Vagina (tissue), 2 donors: ENCODE data around the gene CRACR2B. TPM values are rescaled to one million over a fixed set of nuclear protein-coding genes. Genes with fewer than 3 reads are reported as not detected.

Source experiments
- DNase-seq, 2 donors: peaks; one replicate each; pipeline ENCODE4 v3.0.0-alpha.2; 2017; ENCODE audit errors: extremely low spot score in 2 of 2
- H3K27ac ChIP-seq: fragments of 200-600 bp; sonication (generic); one replicate; pipeline ENCODE4 v1.5.1; 2019
- H3K27me3 ChIP-seq: fragments of 200-600 bp; sonication (generic); one replicate; pipeline ENCODE4 v1.5.1; 2019
- H3K36me3 ChIP-seq, 2 donors: fragments of 200-600 bp; sonication (generic); one replicate each; pipeline ENCODE4 v1.5.1; 2017 to 2019
- H3K4me1 ChIP-seq: fragments of 200-600 bp; sonication (generic); one replicate; pipeline ENCODE4 v1.5.1; 2019
- H3K4me3 ChIP-seq, 2 donors: fragments of 200-600 bp; sonication (generic); 1 replicate in 1 of 2; 2 replicates in 1 of 2; pipeline ENCODE4 v1.5.1; 2016 to 2019
- H3K9me3 ChIP-seq: fragments of 200-600 bp; sonication (generic); one replicate; pipeline ENCODE4 v1.5.1; 2019
- POLR2A ChIP-seq, 2 donors: fragments of 450-650 bp; IDR thresholded peaks; one replicate each; pipeline ENCODE4 v1.6.1; 2017; ENCODE audit warnings: antibody characterized with exemption in 2 of 2, mild to moderate bottlenecking in 2 of 2, moderate library complexity in 2 of 2
- POLR2AphosphoS5 ChIP-seq, 2 donors: sonication (generic); formaldehyde crosslinking; IDR thresholded peaks; one replicate each; pipeline ENCODE4 v1.9.0; 2017; ENCODE audit warnings: antibody characterized with exemption in 2 of 2, mild to moderate bottlenecking in 2 of 2, low read depth in 1 of 2; ENCODE audit not compliant: insufficient read depth in 1 of 2
- intact Hi-C: fragments of 100-400 bp; cut with DNase I; formaldehyde crosslinking; loops from one replicate; pipeline ENCODE4 v1.15.1; 2023
- total RNA-seq: library from RNA; depleted of rRNA; stranded (reverse); fragments of >200 nt; gene quantifications from one replicate; pipeline ENCODE4 v1.2.3, GENCODE V29; 2016
- TF ChIP-seq, protein P1 (sequence below), 3 experiments: fragments of 450-650 bp in 2 of 3; fragments of 200-600 bp in 1 of 3; sonication (generic) in 1 of 3; IDR thresholded peaks; one replicate each; pipeline ENCODE4 v1.5.1; 2017 to 2019; ENCODE audit warnings: antibody characterized with exemption in 3 of 3, mild to moderate bottlenecking in 2 of 3, moderate library complexity in 2 of 3

The CRACR2B gene
- total RNA-seq, 1 donor from 2014 or later = 4.9 TPM

DNA sequence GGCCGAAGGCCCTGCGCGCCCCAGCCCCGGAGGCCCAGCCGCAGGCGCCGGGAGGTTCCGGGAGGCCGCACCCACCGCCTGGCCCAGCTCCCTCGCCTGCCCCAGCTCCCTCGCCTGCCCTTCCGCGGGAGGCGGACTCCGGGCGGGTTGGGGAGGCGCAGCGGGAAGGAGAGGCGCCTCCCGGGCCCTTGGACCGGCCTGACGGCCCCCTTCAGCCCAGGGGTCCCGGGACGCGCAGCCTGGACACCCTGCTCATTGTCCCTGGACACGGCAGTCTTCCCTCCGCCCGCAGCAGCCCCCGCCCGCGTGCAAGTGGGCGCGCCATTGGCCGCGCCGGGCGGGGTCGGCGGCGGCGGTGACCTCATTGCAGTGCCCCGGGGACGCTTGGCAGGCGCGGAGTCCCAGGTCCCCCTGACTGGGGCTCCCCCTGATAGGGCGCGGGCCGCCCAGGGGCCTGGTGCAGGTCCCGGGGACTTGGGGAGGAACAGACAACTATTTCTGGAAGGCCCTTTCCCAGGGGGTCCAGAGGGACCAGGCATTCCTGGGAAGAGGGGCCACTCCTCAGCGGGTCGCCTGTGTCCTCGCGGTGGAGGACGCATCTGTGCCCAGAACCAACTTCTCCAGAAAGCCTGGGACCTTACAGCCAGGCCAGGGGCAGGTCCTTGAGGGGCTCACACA is 5.5 kb downstream of the CRACR2B start:
- no peak for TF ChIP-seq POLR2A (IDR thresholded peaks at IDR 0.05)
- TF ChIP-seq, protein P1, sequence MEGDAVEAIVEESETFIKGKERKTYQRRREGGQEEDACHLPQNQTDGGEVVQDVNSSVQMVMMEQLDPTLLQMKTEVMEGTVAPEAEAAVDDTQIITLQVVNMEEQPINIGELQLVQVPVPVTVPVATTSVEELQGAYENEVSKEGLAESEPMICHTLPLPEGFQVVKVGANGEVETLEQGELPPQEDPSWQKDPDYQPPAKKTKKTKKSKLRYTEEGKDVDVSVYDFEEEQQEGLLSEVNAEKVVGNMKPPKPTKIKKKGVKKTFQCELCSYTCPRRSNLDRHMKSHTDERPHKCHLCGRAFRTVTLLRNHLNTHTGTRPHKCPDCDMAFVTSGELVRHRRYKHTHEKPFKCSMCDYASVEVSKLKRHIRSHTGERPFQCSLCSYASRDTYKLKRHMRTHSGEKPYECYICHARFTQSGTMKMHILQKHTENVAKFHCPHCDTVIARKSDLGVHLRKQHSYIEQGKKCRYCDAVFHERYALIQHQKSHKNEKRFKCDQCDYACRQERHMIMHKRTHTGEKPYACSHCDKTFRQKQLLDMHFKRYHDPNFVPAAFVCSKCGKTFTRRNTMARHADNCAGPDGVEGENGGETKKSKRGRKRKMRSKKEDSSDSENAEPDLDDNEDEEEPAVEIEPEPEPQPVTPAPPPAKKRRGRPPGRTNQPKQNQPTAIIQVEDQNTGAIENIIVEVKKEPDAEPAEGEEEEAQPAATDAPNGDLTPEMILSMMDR (IDR thresholded peaks at IDR 0.05) = peak in 1 of 3 experiments; percentile 12
- peak in 1 of 2 donors; percentile 42 for TF ChIP-seq POLR2AphosphoS5 (IDR thresholded peaks at IDR 0.05; ENCODE audit: insufficient read depth in 1 of 2, low read depth in 1 of 2)
- peak overlapping the region; percentile 88 for H3K27ac ChIP-seq
- no peaks in the 10 kb centered on the region for H3K9me3 ChIP-seq
- H3K4me3 ChIP-seq = peak overlapping the region; percentile 66 to 94
- peaks cover 0 to 24% of the 10 kb centered on the region in 2 donors for H3K36me3 ChIP-seq
- intact Hi-C loops = no loop called here
- peaks cover 86% of the 10 kb centered on the region for H3K4me1 ChIP-seq
- no peak for DNase-seq
- H3K27me3 ChIP-seq = no peaks in the 10 kb centered on the region

DNA sequence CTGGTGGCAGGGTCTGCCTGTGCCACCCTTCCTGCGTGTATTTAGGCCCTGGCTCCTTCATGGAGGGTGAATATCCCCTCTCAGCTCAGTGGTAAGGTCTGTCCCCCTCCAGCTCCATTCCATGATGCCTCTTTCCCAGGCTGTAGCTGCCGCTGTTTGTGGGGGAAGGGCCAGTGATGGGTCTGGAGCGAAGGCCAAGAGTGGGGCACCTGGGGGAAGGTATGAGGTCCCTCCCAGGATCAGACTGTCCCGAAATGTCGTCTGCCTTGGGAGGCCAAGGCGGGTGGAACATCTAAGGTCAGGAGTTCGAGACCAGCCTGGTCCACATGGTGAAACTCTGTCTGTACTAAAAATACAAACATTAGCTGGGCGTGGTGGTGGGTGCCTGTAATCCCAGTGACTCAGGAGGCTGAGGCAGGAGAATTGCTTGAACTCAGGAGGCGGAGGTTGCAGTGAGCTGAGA is 6.2 kb downstream of the CRACR2B start:
- Histone ChIP-seq H3K27me3 (no peaks in the 10 kb centered on the region), H3K9me3 (no peaks in the 10 kb centered on the region), H3K4me3 (peak overlapping the region; percentile 66 to 94), H3K4me1 (peaks cover 86% of the 10 kb centered on the region), H3K27ac (peak overlapping the region; percentile 88), H3K36me3 (peaks cover 0 to 31% of the 10 kb centered on the region in 2 donors)
- no peak for DNase-seq
- intact Hi-C loops = no loop called here
- TF ChIP-seq POLR2A (IDR thresholded peaks at IDR 0.05) (no peak), POLR2AphosphoS5 (IDR thresholded peaks at IDR 0.05; ENCODE audit: insufficient read depth in 1 of 2, low read depth in 1 of 2) (peak in 1 of 2 donors; percentile 17)

GRCh38 chr11:834371-835316 is 6.9 kb downstream of the CRACR2B start:
- Histone ChIP-seq H3K9me3 (no peaks in the 10 kb centered on the region), H3K4me3 (peak overlapping the region; percentile 66 to 94), H3K36me3 (peaks cover 0 to 32% of the 10 kb centered on the region in 2 donors), H3K27ac (peak overlapping the region; percentile 88), H3K4me1 (peaks cover 86% of the 10 kb centered on the region), H3K27me3 (no peaks in the 10 kb centered on the region)
- intact Hi-C loops = no loop called here
- DNase-seq = no peak
- TF ChIP-seq POLR2A (IDR thresholded peaks at IDR 0.05) = no peak
- peak in 1 of 2 donors; percentile 72 for TF ChIP-seq POLR2AphosphoS5 (IDR thresholded peaks at IDR 0.05; ENCODE audit: insufficient read depth in 1 of 2, low read depth in 1 of 2)
- TF ChIP-seq, protein P1 (IDR thresholded peaks at IDR 0.05) = no peak

- Histone ChIP-seq H3K36me3 (peaks cover 0 to 48% of the 10 kb centered on the region in 2 donors), H3K27me3 (no peaks in the 10 kb centered on the region), H3K27ac (no peak overlapping the region), H3K4me3 (no peak overlapping the region), H3K9me3 (no peaks in the 10 kb centered on the region), H3K4me1 (peaks cover 86% of the 10 kb centered on the region)
- TF ChIP-seq POLR2A (IDR thresholded peaks at IDR 0.05) = no peak
- TF ChIP-seq, protein P1 (IDR thresholded peaks at IDR 0.05) = no peak
- DNase-seq = no peak
- intact Hi-C loops = no loop called here
Observed at GRCh38 chr11:836274-836673, 8.6 kb downstream of the CRACR2B start.

DNA sequence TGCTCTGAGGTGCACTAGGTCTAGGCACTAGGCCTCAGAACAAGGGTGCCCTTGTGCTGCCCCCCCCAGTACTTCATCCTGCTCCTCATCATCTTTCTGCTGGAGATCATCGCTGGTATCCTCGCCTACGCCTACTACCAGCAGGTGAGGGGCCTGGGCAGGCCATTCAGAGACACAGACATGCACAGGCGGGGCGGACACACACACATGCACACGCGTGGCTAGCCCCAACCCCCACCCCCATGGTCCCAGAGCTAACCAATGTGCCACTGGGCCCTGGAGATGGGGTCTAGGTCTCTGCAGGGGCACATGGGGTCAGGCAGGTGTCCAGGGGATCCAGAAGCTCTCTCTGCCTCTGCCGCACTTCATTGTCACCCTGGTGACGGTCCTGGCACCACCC is 9.0 kb downstream of the CRACR2B start:
- no peaks in the 10 kb centered on the region for H3K9me3 ChIP-seq
- TF ChIP-seq POLR2A (IDR thresholded peaks at IDR 0.05) (no peak), POLR2AphosphoS5 (IDR thresholded peaks at IDR 0.05; ENCODE audit: insufficient read depth in 1 of 2, low read depth in 1 of 2) (no peak)
- TF ChIP-seq, protein P1 (IDR thresholded peaks at IDR 0.05) = no peak
- peaks cover 0 to 48% of the 10 kb centered on the region in 2 donors for H3K36me3 ChIP-seq
- intact Hi-C loops = no loop called here
- peaks cover 86% of the 10 kb centered on the region for H3K4me1 ChIP-seq
- H3K27ac ChIP-seq = no peak overlapping the region
- H3K27me3 ChIP-seq = no peaks in the 10 kb centered on the region
- H3K4me3 ChIP-seq = no peak overlapping the region
- DNase-seq = no peak
